Measurements from ENCODE around the gene EPS8L3. TPM values are rescaled to one million over a fixed set of nuclear protein-coding genes. Genes with fewer than 3 reads are reported as not detected.
A peak's percentile ranks its signal among the peaks of the same experiment; 100 is the strongest.

The EPS8L3 gene
- total and polyA plus RNA-seq, 4 donors = 0.46 to 36.7 TPM; not detected in 2

DNA sequence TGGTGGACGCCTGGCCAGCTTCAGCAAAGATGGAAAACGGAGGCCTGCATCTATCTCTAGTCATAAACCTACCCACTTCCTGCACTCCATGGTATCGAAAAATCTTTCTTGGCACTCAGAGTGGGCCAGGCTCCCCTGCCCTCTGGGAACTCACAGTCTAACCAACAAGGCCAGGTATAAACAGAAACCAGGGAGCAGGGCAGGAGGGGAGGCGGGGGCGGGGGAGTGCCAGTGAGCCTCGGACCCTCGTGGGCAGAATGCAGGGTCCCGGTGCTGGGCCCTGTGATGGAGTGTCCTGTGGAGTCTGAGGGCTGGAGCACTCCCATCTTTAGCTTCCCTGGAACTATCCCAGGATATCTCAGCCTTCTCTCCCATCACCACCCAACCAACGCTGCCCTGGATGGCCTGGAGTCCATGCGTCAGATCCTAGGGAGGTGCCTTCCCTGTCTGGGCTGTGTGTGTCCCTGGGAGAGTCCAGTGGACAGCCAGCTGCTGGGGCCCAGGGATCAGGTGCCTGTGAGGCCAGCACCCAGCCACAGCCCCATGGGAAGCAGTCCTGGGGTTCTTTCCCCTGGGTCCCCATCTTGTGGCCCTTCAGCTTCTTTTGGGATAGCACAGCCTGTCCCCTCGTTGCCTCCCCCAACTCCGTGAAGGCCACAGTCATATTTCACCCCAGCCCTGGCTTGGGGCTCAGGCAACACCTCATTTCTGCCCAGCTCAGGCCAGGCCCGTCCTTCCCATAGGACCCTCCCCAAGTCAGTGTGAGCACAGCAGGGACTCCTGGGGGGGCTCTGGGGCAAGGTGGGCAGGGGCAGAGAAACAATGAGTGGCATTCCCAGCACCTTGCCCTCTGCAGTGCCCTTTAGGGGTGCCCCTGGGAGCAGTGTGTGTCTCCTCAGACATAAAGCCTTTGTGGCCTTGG, 1.1 kb upstream of the EPS8L3 start:
- no peaks in the 10 kb centered on the region for H3K4me1 ChIP-seq (ENCODE audit: control insufficient read depth in 1 of 2, insufficient read depth in 2 of 2, low read length in 2 of 2)
- DNase-seq (peak in 1 of 2 donors; percentile 71), ATAC-seq (ENCODE audit: low FRiP score) (no peak)
- H3K27me3 ChIP-seq (ENCODE audit: control insufficient read depth in 1 of 2, insufficient read depth in 2 of 2, low read length in 1 of 2) = no peaks in the 10 kb centered on the region
- WGBS, 2 donors = 86 to 95% methylated on average over 10 to 13 of the region's 13 CpGs
- intact Hi-C loops (cut with DNase I) = no loop called here
- H3K36me3 ChIP-seq (ENCODE audit: control insufficient read depth in 1 of 2, insufficient read depth in 2 of 2, low read length in 1 of 2) = no peaks in the 10 kb centered on the region
- H3K27ac ChIP-seq (ENCODE audit: low read depth in 1 of 2, low read length in 2 of 2) = no peak overlapping the region
- no peak overlapping the region for H3K4me3 ChIP-seq (ENCODE audit: low read length in 2 of 2)
- H3K9me3 ChIP-seq (ENCODE audit: control insufficient read depth, low read length) = no peaks in the 10 kb centered on the region

DNA sequence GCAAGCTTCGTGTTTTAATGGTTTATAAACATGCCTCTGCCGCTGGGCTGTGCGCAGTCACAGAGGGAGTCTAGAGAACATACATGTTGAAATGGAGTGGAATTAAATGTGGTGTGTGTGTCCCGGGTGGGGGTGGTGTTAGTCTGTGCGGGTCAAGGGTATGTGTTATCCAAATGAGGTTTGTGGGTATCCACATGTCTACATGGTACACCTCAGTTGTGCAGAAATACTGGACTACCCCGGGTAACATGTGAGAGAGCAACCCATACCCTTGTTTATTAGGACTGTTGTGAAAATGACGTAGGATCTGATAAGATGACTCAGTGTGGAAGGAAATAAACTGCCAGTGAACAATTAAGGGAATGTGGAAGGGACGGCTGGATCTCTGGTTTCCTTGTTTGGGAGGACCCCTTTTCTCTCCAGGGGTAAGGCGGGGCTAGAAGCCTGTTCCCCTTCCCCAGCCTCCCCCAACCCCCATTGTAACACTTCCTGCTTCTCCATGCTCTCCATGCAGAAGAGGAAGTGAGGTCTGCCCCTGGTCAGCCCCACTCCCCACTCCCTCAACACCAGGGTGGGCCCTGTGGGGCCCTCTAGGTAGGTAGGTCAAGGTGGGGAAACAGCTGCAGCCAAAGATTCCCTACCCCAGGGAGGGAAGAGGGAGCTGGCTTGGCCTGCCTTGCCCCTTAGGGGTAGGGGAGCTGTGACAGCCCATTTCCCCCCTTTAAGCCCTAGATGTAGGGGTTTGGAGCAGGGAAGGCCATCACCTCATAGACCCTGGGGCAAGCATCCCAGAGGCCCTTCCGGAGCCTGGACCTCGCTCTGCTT, 690 bp downstream of the EPS8L3 start:
- WGBS, 2 donors = 81 to 87% methylated on average over 11 of the region's 11 CpGs
- Histone ChIP-seq H3K4me1 (ENCODE audit: control insufficient read depth in 1 of 2, insufficient read depth in 2 of 2, low read length in 2 of 2) (no peaks in the 10 kb centered on the region), H3K27me3 (ENCODE audit: control insufficient read depth in 1 of 2, insufficient read depth in 2 of 2, low read length in 1 of 2) (no peaks in the 10 kb centered on the region), H3K27ac (ENCODE audit: low read depth in 1 of 2, low read length in 2 of 2) (no peak overlapping the region), H3K4me3 (ENCODE audit: low read length in 2 of 2) (no peak overlapping the region), H3K9me3 (ENCODE audit: control insufficient read depth, low read length) (no peaks in the 10 kb centered on the region), H3K36me3 (ENCODE audit: control insufficient read depth in 1 of 2, insufficient read depth in 2 of 2, low read length in 1 of 2) (no peaks in the 10 kb centered on the region)
- peak; percentile 54 to 65 for DNase-seq
- intact Hi-C loops (cut with DNase I) = no loop called here
- ATAC-seq (ENCODE audit: low FRiP score) = no peak

DNA sequence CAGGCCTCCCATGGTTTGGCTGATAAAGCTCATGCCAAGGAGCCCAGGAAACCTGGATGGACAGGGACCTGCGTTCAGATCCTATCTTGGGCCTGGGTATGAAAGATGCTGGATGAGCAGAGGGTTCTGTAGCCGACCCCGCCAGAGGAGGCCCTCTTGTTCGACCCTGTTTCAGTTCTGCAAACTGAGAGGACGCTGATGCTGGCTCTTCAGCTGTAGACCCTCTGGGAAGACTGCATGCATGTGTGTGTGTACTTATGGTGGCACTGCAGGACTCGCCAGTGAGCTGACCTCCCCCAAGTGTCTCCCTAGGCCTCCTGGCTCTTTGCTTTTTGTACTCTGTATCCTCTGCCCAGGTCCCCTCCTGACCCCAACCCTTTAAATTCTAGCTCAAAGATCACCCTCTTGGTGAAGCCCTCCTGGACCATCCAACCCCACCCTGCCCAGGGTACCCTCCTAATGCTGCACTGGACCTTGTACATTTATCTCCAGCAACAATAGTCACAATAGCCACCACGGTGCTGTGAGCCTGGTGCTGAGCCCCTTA, 1.6 kb downstream of the EPS8L3 start:
- DNase-seq (peak in 1 of 2 donors; percentile 47), ATAC-seq (ENCODE audit: low FRiP score) (no peak)
- Histone ChIP-seq H3K36me3 (ENCODE audit: control insufficient read depth in 1 of 2, insufficient read depth in 2 of 2, low read length in 1 of 2) (no peaks in the 10 kb centered on the region), H3K4me3 (ENCODE audit: low read length in 2 of 2) (no peak overlapping the region), H3K27me3 (ENCODE audit: control insufficient read depth in 1 of 2, insufficient read depth in 2 of 2, low read length in 1 of 2) (no peaks in the 10 kb centered on the region), H3K4me1 (ENCODE audit: control insufficient read depth in 1 of 2, insufficient read depth in 2 of 2, low read length in 2 of 2) (no peaks in the 10 kb centered on the region), H3K27ac (ENCODE audit: low read depth in 1 of 2, low read length in 2 of 2) (no peak overlapping the region), H3K9me3 (ENCODE audit: control insufficient read depth, low read length) (no peaks in the 10 kb centered on the region)
- 95 to 96% methylated on average over 7 of the region's 7 CpGs for WGBS, 2 donors
- intact Hi-C loops (cut with DNase I) = no loop called here

DNA sequence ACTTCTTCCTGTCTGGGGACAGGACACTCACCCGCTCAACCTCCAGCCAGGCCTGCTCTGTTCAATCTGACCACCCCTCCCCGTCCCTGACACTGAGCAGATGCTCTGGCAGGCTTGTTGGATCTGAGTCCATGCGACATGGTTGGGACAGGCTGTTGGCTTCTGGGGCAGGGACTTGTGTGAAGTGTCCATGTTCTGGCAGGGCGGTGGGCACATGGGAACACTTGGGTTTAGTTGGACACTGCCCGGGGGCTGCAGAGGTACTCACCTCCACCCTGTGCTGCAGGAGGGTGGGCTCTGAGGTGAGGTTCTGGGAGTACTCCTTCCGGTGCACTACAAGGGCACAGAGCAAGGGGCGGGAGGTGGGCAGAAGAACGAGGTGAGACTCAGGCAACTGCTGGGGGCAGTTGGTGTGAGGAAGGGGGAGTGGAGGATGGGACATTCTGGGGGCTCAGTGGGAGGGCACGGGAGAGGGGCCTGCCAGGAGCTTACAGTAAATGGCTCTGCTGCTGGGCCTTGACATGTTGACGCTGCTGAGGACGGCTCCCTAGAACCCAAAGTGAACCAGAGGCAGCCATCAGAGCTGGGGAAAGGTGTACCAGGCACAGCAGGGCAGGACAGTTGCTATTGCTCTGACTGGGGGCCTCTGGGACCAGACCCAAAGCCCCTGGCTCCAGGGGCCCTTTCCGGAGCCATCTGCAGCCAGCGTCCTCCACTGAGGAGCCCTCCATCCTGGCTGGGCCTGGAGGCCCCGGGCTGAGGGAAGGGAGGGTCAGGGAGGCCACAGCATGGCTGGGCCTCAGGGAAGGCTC, 2.3 kb downstream of the EPS8L3 start:
- DNase-seq (peak in 1 of 2 donors; percentile 68), ATAC-seq (ENCODE audit: low FRiP score) (no peak)
- no peak overlapping the region for H3K4me3 ChIP-seq (ENCODE audit: low read length in 2 of 2)
- no peaks in the 10 kb centered on the region for H3K27me3 ChIP-seq (ENCODE audit: control insufficient read depth in 1 of 2, insufficient read depth in 2 of 2, low read length in 1 of 2)
- no peaks in the 10 kb centered on the region for H3K36me3 ChIP-seq (ENCODE audit: control insufficient read depth in 1 of 2, insufficient read depth in 2 of 2, low read length in 1 of 2)
- 81 to 91% methylated on average over 14 of the region's 14 CpGs for WGBS, 2 donors
- no peaks in the 10 kb centered on the region for H3K9me3 ChIP-seq (ENCODE audit: control insufficient read depth, low read length)
- H3K27ac ChIP-seq (ENCODE audit: low read depth in 1 of 2, low read length in 2 of 2) = no peak overlapping the region
- H3K4me1 ChIP-seq (ENCODE audit: control insufficient read depth in 1 of 2, insufficient read depth in 2 of 2, low read length in 2 of 2) = no peaks in the 10 kb centered on the region
- intact Hi-C loops (cut with DNase I) = no loop called here

DNA sequence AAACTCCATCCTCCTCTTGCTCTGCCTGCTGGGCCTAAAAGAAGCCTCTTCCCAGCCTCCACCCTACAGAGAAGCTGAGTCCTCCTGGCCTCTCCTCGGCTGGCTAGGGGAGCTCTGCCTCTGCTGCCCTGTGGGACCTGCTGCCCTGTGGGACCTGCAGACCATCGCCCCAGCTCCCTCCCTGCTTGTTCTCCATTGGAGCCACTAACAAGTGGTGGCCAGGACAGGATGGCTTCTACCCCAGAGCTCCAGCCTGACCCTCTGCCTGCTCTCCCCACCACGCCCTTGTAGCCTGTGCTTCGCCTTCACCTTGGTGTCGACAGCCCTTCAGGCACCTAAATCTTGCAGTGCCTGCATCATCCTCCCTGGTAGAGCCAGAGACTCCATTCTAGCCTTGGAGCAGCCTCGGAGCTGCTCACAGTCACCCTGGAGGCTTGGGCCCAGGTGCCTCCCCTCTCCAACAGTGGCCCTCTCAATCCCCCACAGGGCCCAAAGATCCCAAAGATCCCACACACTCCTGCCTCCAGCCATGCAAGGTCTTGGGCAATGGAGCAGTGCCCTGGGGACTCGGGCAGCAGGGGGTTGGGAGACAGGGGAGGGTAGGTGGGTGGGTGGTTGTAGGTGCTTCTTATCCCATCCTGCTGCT, 3.0 kb downstream of the EPS8L3 start:
- Histone ChIP-seq H3K9me3 (ENCODE audit: control insufficient read depth, low read length) (no peaks in the 10 kb centered on the region), H3K27me3 (ENCODE audit: control insufficient read depth in 1 of 2, insufficient read depth in 2 of 2, low read length in 1 of 2) (no peaks in the 10 kb centered on the region), H3K36me3 (ENCODE audit: control insufficient read depth in 1 of 2, insufficient read depth in 2 of 2, low read length in 1 of 2) (no peaks in the 10 kb centered on the region), H3K27ac (ENCODE audit: low read depth in 1 of 2, low read length in 2 of 2) (no peak overlapping the region), H3K4me1 (ENCODE audit: control insufficient read depth in 1 of 2, insufficient read depth in 2 of 2, low read length in 2 of 2) (no peaks in the 10 kb centered on the region), H3K4me3 (ENCODE audit: low read length in 2 of 2) (no peak overlapping the region)
- 96% methylated on average over 7 of the region's 7 CpGs for WGBS, 2 donors
- intact Hi-C loops (cut with DNase I) = no loop called here
- DNase-seq = peak in 1 of 2 donors; percentile 45
- no peak for ATAC-seq (ENCODE audit: low FRiP score)

DNA sequence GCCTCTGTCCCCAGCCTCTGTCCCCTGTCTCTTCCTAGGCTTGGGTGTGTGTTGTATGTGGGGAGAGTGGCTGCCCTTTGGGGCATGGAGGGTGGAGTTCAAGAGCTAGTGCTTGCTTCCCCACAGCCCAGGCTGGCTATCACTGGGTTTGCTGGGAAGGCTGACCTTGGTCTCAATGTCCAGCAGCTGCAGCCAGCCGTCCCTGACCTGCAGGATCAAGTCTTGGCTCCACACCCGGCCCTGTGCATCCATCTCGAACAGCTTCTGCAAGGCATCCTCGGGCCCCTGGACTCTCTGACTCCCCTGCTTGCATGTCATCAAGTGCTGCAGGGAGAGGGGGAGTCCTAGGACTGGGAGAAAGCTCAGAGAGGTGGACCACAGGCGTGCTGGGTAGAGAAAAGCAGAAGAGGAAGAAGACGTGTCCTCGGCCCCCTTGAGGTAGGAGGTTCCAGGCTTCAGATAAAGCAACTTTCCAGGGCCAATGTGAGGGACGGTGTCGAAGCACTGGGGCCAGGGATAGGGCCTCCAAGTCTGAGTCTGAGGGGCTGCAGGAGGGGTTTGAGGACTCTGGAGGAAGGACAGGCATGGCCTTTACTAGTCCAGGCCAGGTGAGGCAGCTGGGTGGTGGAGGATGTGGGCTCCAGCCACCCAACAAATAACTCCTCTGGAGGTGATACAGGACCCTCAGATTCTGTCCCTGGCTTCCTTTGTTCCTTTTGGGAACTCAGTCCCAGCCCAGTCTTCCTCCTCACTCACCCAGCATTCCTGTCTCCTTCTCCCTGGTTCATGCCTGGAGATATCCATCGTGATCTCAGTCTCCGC, 4.0 kb downstream of the EPS8L3 start:
- Histone ChIP-seq H3K27me3 (ENCODE audit: control insufficient read depth in 1 of 2, insufficient read depth in 2 of 2, low read length in 1 of 2) (no peaks in the 10 kb centered on the region), H3K27ac (ENCODE audit: low read depth in 1 of 2, low read length in 2 of 2) (no peak overlapping the region), H3K9me3 (ENCODE audit: control insufficient read depth, low read length) (no peaks in the 10 kb centered on the region), H3K36me3 (ENCODE audit: control insufficient read depth in 1 of 2, insufficient read depth in 2 of 2, low read length in 1 of 2) (no peaks in the 10 kb centered on the region), H3K4me3 (ENCODE audit: low read length in 2 of 2) (no peak overlapping the region), H3K4me1 (ENCODE audit: control insufficient read depth in 1 of 2, insufficient read depth in 2 of 2, low read length in 2 of 2) (no peaks in the 10 kb centered on the region)
- 94 to 95% methylated on average over 11 of the region's 11 CpGs for WGBS, 2 donors
- no peak for ATAC-seq (ENCODE audit: low FRiP score)
- intact Hi-C loops (cut with DNase I) = no loop called here
- DNase-seq = peak in 1 of 2 donors; percentile 66

DNA sequence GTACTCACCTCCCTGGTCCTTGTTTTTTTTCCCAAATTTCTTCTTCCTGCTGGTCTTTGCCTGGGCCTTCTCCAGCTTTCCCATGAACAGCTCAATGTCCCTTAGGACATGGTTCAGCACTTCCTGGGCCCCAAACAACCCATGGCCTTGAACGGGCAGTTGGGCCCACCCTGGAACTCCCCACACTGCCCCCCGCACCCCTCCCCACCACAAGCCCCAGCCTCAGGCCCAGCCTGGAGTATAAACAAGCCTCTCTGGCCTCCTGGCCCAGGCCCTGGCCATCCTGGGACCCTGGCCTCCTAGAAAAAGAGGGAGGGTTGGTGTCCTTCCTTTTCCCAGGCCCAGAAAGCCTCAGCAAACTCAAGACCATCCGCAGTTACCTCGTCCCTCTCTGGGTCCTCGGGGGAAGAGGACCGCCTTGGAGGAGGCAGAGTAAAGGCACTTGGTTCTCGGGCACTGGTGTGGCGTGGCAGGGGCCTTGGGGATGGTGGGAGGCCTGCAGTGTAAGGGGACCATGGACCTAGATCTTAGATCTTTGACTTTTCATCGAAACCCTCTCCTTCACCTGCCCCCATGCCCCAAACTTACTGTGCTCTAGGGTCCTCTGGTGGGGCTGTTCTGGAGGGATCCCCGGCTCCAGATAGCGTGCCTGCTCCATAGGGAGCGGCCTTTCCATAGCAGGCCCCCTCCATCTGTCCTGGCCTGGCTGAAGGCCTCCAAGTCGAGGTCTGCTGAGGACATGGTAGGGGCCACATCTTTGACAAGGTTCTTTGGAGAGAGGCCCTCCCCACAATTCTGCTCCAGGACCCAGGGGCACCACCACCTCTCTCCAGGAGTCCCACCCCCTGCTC, 5.6 kb downstream of the EPS8L3 start:
- H3K27ac ChIP-seq (ENCODE audit: low read depth in 1 of 2, low read length in 2 of 2) = no peak overlapping the region
- 95% methylated on average over 13 of the region's 13 CpGs for WGBS, 2 donors
- ATAC-seq (ENCODE audit: low FRiP score) = no peak
- H3K27me3 ChIP-seq (ENCODE audit: control insufficient read depth in 1 of 2, insufficient read depth in 2 of 2, low read length in 1 of 2) = no peaks in the 10 kb centered on the region
- DNase-seq = peak in 1 of 2 donors; percentile 58
- no peak overlapping the region for H3K4me3 ChIP-seq (ENCODE audit: low read length in 2 of 2)
- no peaks in the 10 kb centered on the region for H3K36me3 ChIP-seq (ENCODE audit: control insufficient read depth in 1 of 2, insufficient read depth in 2 of 2, low read length in 1 of 2)
- no peaks in the 10 kb centered on the region for H3K9me3 ChIP-seq (ENCODE audit: control insufficient read depth, low read length)
- H3K4me1 ChIP-seq (ENCODE audit: control insufficient read depth in 1 of 2, insufficient read depth in 2 of 2, low read length in 2 of 2) = no peaks in the 10 kb centered on the region
- intact Hi-C loops (cut with DNase I) = no loop called here

Data from aorta (tissue), 5 donors.